ENCODE measurements around the gene GPRIN2.

Gene GPRIN2

GRCh38 chr10:46549171-46550075 is 7.0 kb downstream of the GPRIN2 start:
- DNase-seq (ENCODE audit: low read depth in 2 of 2) = no peak

GRCh38 chr10:46548498-46549090 is 7.9 kb downstream of the GPRIN2 start:
- no peak for DNase-seq (ENCODE audit: low read depth in 2 of 2)

- DNase-seq (ENCODE audit: low read depth in 2 of 2) = no peak
These were observed 8.6 kb downstream of the GPRIN2 start for GRCh38 chr10:46547541-46548497.

GRCh38 chr10:46546591-46547540 is 9.6 kb downstream of the GPRIN2 start:
- DNase-seq (ENCODE audit: low read depth in 2 of 2) = no peak

GRCh38 chr10:46545861-46546590 is 10.4 kb downstream of the GPRIN2 start:
- DNase-seq (ENCODE audit: low read depth in 2 of 2) = no peak

- DNase-seq (ENCODE audit: low read depth in 2 of 2) = no peak
These were observed 11.3 kb downstream of the GPRIN2 start for GRCh38 chr10:46544989-46545791.

- no peak for DNase-seq (ENCODE audit: low read depth in 2 of 2)
These were observed 12.7 kb downstream of the GPRIN2 start for GRCh38 chr10:46543466-46544377.

GRCh38 chr10:46542567-46543465 is 13.6 kb downstream of the GPRIN2 start:
- no peak for DNase-seq (ENCODE audit: low read depth in 2 of 2)

GRCh38 chr10:46541735-46542566 is 14.5 kb downstream of the GPRIN2 start:
- DNase-seq (ENCODE audit: low read depth in 2 of 2) = no peak

GRCh38 chr10:46541017-46541661 is 15.3 kb downstream of the GPRIN2 start:
- no peak for DNase-seq (ENCODE audit: low read depth in 2 of 2)

- DNase-seq (ENCODE audit: low read depth in 2 of 2) = no peak
These were observed 15.9 kb downstream of the GPRIN2 start for GRCh38 chr10:46540412-46541016.

GRCh38 chr10:46539596-46540411 is 16.7 kb downstream of the GPRIN2 start:
- no peak for DNase-seq (ENCODE audit: low read depth in 2 of 2)

- no peak for DNase-seq (ENCODE audit: low read depth in 2 of 2)
These were observed 17.6 kb downstream of the GPRIN2 start for GRCh38 chr10:46538717-46539426.

- DNase-seq (ENCODE audit: low read depth in 2 of 2) = no peak
These were observed 18.3 kb downstream of the GPRIN2 start for GRCh38 chr10:46538155-46538554.

All from stimulated activated CD4-positive, alpha-beta T cell treated with anti-CD3 and anti-CD28 coated beads, Interleukin-15, amount 100 ng/mL, for 48 hours (primary cell).